Endothelial cell of umbilical vein (primary cell): ENCODE results near the gene UBP1. TPM values are rescaled to one million over a fixed set of nuclear protein-coding genes. Genes with fewer than 3 reads are reported as not detected.
"Not testable (repeated sequence)": the region's sequence is repeated elsewhere in the genome, so short reads cannot be mapped to it uniquely, and the experiment has no call there.

ENCODE experiments used
- BruUV-seq: library from RNA; stranded (reverse); fragments of 400-500 nt; replicated peaks from 2 replicates; lab custom pipeline; 2021; lab: Mats Ljungman, UMichigan
- CTCF ChIA-PET: fragments of 300-600, 350-600 bp; sonication (Branson Sonifier 250); formaldehyde crosslinking; loops from one replicate; lab custom pipeline; 2021; ENCODE audit warnings: antibody characterized with exemption, inconsistent platforms; lab: Charles Lee
- POLR2A ChIA-PET: fragments of 300-600, 350-600 bp; sonication (Branson Sonifier 250); formaldehyde crosslinking; loops from one replicate; lab custom pipeline; 2021; ENCODE audit warnings: antibody characterized with exemption, inconsistent platforms; lab: Charles Lee
- DNase-seq: peaks from one replicate; pipeline ENCODE4 v3.0.0-alpha.2; 2011; ENCODE audit warnings: low read depth, low spot score
- FAIRE-seq: peaks from 2 replicates; lab custom pipeline; 2011; peaks lifted over from hg19 to GRCh38; lab: Jason Lieb, UNC
- H2AFZ ChIP-seq: 2 replicates; pipeline ENCODE4 v1.6.0; 2012; ENCODE audit warnings: low read depth, low read length, control low read depth, inconsistent platforms
- H3K27ac ChIP-seq: 2 replicates; pipeline ENCODE4 v1.5.1; 2011; ENCODE audit warnings: low read depth, mild to moderate bottlenecking, control low read depth, low read length, moderate library complexity; ENCODE audit not compliant: insufficient read depth
- H3K27me3 ChIP-seq, 2 experiments: 2 replicates each; pipeline versions ENCODE4 v1.6.0 to v1.6.1; 2011; ENCODE audit warnings: low read length in 2 of 2, mixed read lengths in 1 of 2; ENCODE audit not compliant: control insufficient read depth in 2 of 2, insufficient read depth in 2 of 2
- H3K36me3 ChIP-seq, 2 experiments: 2 replicates in 1 of 2; 3 replicates in 1 of 2; pipeline ENCODE4 v1.5.1; 2011; ENCODE audit warnings: low read length in 2 of 2, mild to moderate bottlenecking in 1 of 2, moderate library complexity in 1 of 2; ENCODE audit not compliant: control insufficient read depth in 2 of 2, insufficient read depth in 2 of 2; ENCODE audit errors: extremely low read depth in 1 of 2
- H3K4me1 ChIP-seq: 3 replicates; pipeline ENCODE4 v1.5.1; 2011; ENCODE audit warnings: mild to moderate bottlenecking, low read length; ENCODE audit not compliant: control insufficient read depth, insufficient read depth; ENCODE audit errors: extremely low read depth
- H3K4me2 ChIP-seq: 2 replicates; pipeline ENCODE4 v1.6.1; 2011; ENCODE audit warnings: low read length, control low read depth, mixed read lengths; ENCODE audit not compliant: insufficient read depth
- H3K4me3 ChIP-seq, 3 experiments: fragments of 200-600 bp in 1 of 3; sonication (generic), shearing (Covaris generic) in 1 of 3; replicated peaks in 1 of 3; 2 replicates each; pipeline ENCODE4 v1.5.1; 2011 to 2016; ENCODE audit warnings: control low read depth in 3 of 3, low read length in 3 of 3, mild to moderate bottlenecking in 2 of 3, inconsistent platforms in 1 of 3, low read depth in 1 of 3, moderate library complexity in 1 of 3; ENCODE audit not compliant: insufficient read depth in 1 of 3
- H3K79me2 ChIP-seq: 2 replicates; pipeline ENCODE4 v1.6.0; 2012; ENCODE audit warnings: low read length, inconsistent platforms; ENCODE audit not compliant: control insufficient read depth, insufficient read depth
- H3K9ac ChIP-seq: replicated peaks from 2 replicates; pipeline ENCODE3; 2011; ENCODE audit warnings: low read length, control low read depth; ENCODE audit not compliant: insufficient read depth; ENCODE audit errors: extremely low read depth
- H3K9me1 ChIP-seq: replicated peaks from 3 replicates; pipeline ENCODE4 v1.6.0; 2011; ENCODE audit warnings: mild to moderate bottlenecking, low read length; ENCODE audit not compliant: control insufficient read depth, insufficient read depth; ENCODE audit errors: extremely low read depth
- H3K9me3 ChIP-seq: replicated peaks from 2 replicates; pipeline ENCODE4 v1.5.1; 2012; ENCODE audit warnings: low read length, inconsistent platforms; ENCODE audit not compliant: control insufficient read depth, insufficient read depth
- H4K20me1 ChIP-seq: replicated peaks from 2 replicates; pipeline ENCODE3; 2011; ENCODE audit warnings: mild to moderate bottlenecking, low read length; ENCODE audit not compliant: control insufficient read depth, insufficient read depth; ENCODE audit errors: extremely low read depth
- FOS ChIP-seq: IDR thresholded peaks from 2 replicates; pipeline ENCODE4 v1.6.1; 2011; ENCODE audit warnings: mild to moderate bottlenecking, low read length, moderate library complexity, borderline replicate concordance; ENCODE audit not compliant: insufficient read depth
- dilution Hi-C: fragments of 300-500 bp; cut with MboI; formaldehyde crosslinking; loops from one replicate; pipeline ENCODE4 v1.15.0; 2019; ENCODE audit warnings: low sequenced_read_pairs; ENCODE audit not compliant: extremely low pct_ligation_motif_present
- intact Hi-C: fragments of 100-400 bp; cut with micrococcal nuclease; formaldehyde crosslinking; loops from one replicate; pipeline ENCODE4 v1.10.0; 2022
- polyA plus RNA-seq, 4 experiments: library from polyadenylated mRNA; depleted of rRNA in 3 of 4; stranded (reverse) in 3 of 4; unstranded in 1 of 4; fragments of >200 nt; gene quantifications; 2 replicates each; pipeline versions ENCODE4 v1.2.1 to v1.2.3, GENCODE V29; 2011 to 2012; ENCODE audit warnings: missing spikeins in 1 of 4
- small RNA-seq: library from RNA; depleted of rRNA; stranded (forward); fragments of <200 nt; gene quantifications from one replicate; pipeline ENCODE3, GENCODE V24; 2012; ENCODE audit warnings: low replicate concordance, low read depth; ENCODE audit not compliant: insufficient read depth, insufficient read length
- total RNA-seq: library from RNA; stranded (reverse); gene quantifications from 2 replicates; pipeline ENCODE4 v1.2.3, GENCODE V29; 2021

The UBP1 gene
- total and polyA plus RNA-seq, 2 donors (not counting 3 experiments of a cell fraction or from before 2014, with no cell fraction given): 60.2 to 90.5 TPM

DNA sequence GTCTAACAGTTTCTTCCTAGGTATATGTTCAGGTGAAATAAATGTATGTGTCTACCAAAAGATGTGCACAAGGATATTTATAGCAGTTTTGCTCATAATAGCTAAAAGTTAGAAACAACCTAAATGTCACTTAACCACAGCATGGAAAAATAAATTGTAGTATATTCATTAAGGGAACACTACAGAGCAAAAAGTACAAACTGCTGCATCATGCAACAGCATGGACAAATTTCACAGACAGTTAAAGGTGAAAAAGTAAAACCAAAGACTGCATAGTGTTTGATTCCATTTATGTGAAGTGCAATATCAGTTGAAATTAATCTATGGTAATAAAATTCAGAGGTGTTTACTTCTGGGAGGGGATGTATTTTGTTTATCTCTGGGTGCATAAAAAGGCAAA, 100.4 kb downstream of the UBP1 start:
- no peaks in the 10 kb centered on the region for H3K9me1 ChIP-seq
- no peak overlapping the region for H3K4me2 ChIP-seq
- no peaks in the 10 kb centered on the region for H3K4me1 ChIP-seq
- H3K9ac ChIP-seq: no peak overlapping the region
- no peak for TF ChIP-seq FOS
- H3K27me3 ChIP-seq: no peaks in the 10 kb centered on the region
- ChIA-PET POLR2A (no interaction called here), CTCF (interaction anchor here (1.3 kb wide), 1 partner anchor 33 kb away, joined by 3 read pairs; no protein-coding TSS in a partner anchor)
- H3K79me2 ChIP-seq: no peaks in the 10 kb centered on the region
- H3K9me3 ChIP-seq: no peaks in the 10 kb centered on the region
- no peak overlapping the region for H3K4me3 ChIP-seq
- FAIRE-seq (no peak), DNase-seq (no peak)
- dilution Hi-C loops (no loop called here), intact Hi-C loops (no loop called here)
- H3K36me3 ChIP-seq: no peaks in the 10 kb centered on the region
- no TSS peak for BruUV-seq
- H3K27ac ChIP-seq: no peak overlapping the region
- no peaks in the 10 kb centered on the region for H4K20me1 ChIP-seq
- no peak overlapping the region for H2AFZ ChIP-seq

DNA sequence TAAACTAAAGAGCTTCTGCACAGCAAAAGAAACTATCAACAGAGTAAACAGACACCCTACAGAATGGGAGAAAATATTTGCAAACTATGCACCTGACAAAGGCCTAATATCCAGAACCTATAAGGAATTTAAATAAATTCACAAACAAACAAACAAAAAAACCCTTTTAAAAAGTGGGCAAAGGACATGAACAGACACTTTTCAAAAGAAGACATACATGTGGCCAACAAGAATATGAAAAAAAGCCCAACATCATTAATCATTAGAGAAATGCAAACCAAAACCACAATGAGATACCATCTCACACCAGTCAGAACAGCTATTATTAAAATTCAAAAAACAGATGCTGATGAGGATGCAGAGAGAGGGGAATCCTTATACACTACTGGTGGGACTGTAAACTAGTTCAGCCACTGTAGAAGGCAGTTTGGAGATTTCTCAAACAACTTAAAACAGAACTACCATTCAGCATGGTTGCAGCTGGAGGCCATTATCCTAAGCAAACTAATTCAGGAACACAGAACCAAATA, 101.2 kb downstream of the UBP1 start:
- H3K9me1 ChIP-seq, H3K9ac ChIP-seq, POLR2A ChIA-PET, H3K4me3 ChIP-seq, FAIRE-seq, H4K20me1 ChIP-seq, H3K9me3 ChIP-seq, DNase-seq, H3K79me2 ChIP-seq, H2AFZ ChIP-seq, H3K4me1 ChIP-seq, intact Hi-C loops, H3K27me3 ChIP-seq, H3K27ac ChIP-seq, BruUV-seq, H3K36me3 ChIP-seq, H3K4me2 ChIP-seq, dilution Hi-C loops: not testable (repeated sequence)
- CTCF ChIA-PET: interaction anchor here (0.6 to 0.8 kb wide), 2 partner anchors 34 to 217 kb away, joined by 3 read pairs; no protein-coding TSS in a partner anchor

Small RNAs within 50 kb of the gene (small RNA-seq; reads per million reads assigned to genes)
- not detected for gene RNU7-110P

Other genes starting within 250 kb of the UBP1 start
- gene SUSD5, start 221.6 kb downstream of the UBP1 start, total RNA-seq: 15.3 and 18.8 TPM in 2 replicates
- 5.5 and 7.7 TPM in 2 replicates for gene SUSD5, start 221.6 kb downstream of the UBP1 start, polyA plus RNA-seq
- gene FBXL2, start 163.0 kb downstream of the UBP1 start, total RNA-seq: 21.7 and 26.9 TPM in 2 replicates
- 44.7 and 53.5 TPM in 2 replicates for gene FBXL2, start 163.0 kb downstream of the UBP1 start, polyA plus RNA-seq